OCI-LY1 (cell line): ENCODE data around the gene PABPN1L.

Experiments
- CTCF ChIP-seq: fragments of 200-600 bp; sonication (generic), shearing (Covaris generic); IDR thresholded peaks from 2 replicates; pipeline ENCODE4 v1.5.1; 2017; ENCODE audit warnings: mild to moderate bottlenecking, antibody characterized with exemption, low read length, moderate library complexity, mixed read lengths
- EZH2 ChIP-seq: fragments of 200-600 bp; sonication (generic), shearing (Covaris generic); IDR thresholded peaks from 2 replicates; pipeline ENCODE4 v1.8.0; 2017; ENCODE audit warnings: borderline replicate concordance, mixed run types, mild to moderate bottlenecking, antibody characterized with exemption, low read length, moderate library complexity, mixed read lengths

- TF ChIP-seq CTCF (no peak), EZH2 (no peak)
These were observed 1.9 kb downstream of the PABPN1L start for GRCh38 chr16:88864521-88864920.
